ENCODE measurements around the gene ANKRD45.
"Not testable (repeated sequence)": the region's sequence is repeated elsewhere in the genome, so short reads cannot be mapped to it uniquely, and the experiment has no call there.

ANKRD45 gene

DNA sequence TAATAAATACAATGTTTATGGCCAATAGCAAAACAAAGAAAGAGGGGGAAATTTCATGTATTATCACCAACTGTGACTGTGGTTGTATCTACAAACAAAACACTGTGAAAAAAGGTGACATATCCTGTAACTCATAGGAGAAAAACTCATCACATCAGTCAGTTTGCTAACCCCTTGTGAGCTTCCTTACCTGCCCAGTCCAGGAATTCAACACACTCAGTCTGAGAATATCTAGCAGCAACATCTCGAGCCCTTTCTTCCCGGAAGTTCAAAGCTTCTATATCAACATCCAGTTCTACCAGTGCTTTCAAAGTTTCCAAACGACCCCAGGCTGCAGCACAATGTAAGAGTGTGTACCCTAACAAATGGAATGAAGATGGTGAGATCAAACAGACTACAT, 23.0 kb downstream of the ANKRD45 start:
- DNase-seq (ENCODE audit: low read depth in 1 of 2, low spot score in 1 of 2) = no peak

DNA sequence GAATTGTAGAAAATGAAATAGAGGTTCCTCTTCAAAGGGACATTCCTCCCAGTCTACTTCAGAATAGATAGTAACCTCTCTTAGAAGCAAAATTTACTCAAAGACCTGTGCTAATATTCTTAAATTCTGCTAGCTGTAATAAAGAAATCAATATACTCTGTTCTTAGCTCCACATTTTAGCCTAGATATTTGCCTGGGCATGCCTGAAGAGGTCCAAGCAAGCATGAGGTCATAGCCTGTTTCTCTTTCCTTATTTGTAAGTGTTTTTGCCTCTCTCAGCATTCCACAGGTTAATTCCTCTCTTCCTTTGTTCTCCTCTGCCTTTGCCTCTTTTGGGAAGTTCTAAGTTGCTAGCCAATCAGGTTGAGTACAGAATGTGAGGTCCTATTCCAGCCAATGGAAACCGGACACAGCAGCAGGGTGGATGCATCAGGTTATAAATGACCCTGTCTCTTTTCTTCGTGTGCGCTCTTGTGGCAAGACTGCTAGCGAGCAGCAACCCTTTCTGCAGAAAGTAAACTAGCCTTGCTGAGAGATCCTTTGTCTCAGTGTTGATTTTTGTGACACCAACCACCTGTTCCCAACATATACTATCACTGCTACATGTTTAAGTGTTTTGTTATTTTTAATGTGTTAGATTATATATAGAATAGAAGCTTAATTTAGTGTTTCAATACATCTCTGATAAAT, 27.1 kb downstream of the ANKRD45 start:
- DNase-seq (ENCODE audit: low read depth in 1 of 2, low spot score in 1 of 2) = not testable (repeated sequence)

- DNase-seq (ENCODE audit: low read depth in 1 of 2, low spot score in 1 of 2) = no peak
Observed at GRCh38 chr1:173639102-173639501, 30.5 kb downstream of the ANKRD45 start.

GRCh38 chr1:173638043-173639021, 31.3 kb downstream of the ANKRD45 start:
- DNase-seq (ENCODE audit: low read depth in 1 of 2, low spot score in 1 of 2) = no peak

- not testable (repeated sequence) for DNase-seq (ENCODE audit: low read depth in 1 of 2, low spot score in 1 of 2)
Observed at GRCh38 chr1:173637236-173638042, 32.2 kb downstream of the ANKRD45 start.

DNA sequence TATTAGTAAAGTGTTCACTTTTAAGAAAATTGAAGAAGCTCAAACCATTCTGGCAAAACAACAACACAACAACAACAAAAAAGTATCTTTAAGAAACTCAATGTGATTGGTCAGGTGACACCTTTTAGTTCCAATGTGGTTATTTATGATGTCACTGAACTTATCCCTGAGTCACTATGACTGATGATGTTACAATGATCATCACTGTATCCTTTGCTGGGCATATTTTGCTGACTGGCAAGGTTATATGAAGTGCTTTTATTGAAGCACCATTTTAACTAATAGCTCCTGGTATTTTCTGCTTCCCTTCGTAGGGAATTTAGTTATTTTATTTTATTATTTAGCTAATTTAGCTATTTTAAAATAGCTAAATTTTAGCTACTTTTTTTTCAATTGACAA, 34.5 kb downstream of the ANKRD45 start, which contains the start of gene TEX50:
TSS of gene TEX50 (plus strand) at position 223 of the 400 bp plus-strand sequence. CDS start 184 bp downstream, outside the sequence.
- no peak for DNase-seq (ENCODE audit: low read depth in 1 of 2, low spot score in 1 of 2)

GRCh38 chr1:173628888-173629287, 40.8 kb downstream of the ANKRD45 start:
- no peak for DNase-seq (ENCODE audit: low read depth in 1 of 2, low spot score in 1 of 2)

DNA sequence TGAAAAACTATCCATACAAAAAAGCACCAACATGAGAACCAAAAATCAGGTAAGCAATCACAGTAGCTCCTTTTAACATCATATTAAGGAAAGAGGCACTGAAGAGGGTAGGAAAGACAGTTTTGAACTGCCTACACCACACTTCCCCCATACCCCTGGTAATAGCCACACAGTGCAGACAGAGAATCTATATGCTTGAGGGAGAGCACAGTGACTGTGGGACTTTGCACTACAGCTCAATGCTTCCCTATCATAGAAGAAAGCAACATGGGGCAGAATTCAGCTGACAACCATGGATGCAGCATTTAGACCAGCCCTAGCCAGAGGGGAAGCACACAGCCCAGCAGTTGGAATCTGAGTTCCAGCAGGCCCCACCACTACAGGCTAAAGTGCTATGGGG, 42.4 kb downstream of the ANKRD45 start:
- no peak for DNase-seq (ENCODE audit: low read depth in 1 of 2, low spot score in 1 of 2)

- DNase-seq (ENCODE audit: low read depth in 1 of 2, low spot score in 1 of 2) = no peak
Observed at GRCh38 chr1:173616859-173617258, 52.8 kb downstream of the ANKRD45 start.

DNA sequence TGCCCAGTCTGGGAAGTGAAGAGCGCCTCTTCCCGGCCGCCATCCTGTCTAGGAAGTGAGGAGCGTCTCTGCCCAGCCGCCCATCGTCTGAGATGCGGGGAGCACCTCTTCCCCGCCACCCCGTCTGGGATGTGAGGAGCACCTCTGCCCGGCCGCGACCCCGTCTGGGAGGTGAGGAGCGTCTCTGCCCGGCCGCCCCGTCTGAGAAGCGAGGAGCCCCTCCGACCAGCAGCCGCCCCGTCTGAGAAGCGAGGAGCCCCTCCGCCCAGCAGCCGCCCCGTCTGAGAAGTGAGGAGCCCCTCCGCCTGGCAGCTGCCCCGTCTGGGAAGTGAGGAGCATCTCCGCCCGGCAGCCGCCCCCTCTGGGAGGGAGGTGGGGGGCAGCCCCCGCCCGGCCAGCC, 56.6 kb downstream of the ANKRD45 start:
- DNase-seq (ENCODE audit: low read depth in 1 of 2, low spot score in 1 of 2) = not testable (repeated sequence)

- DNase-seq (ENCODE audit: low read depth in 1 of 2, low spot score in 1 of 2) = no peak
Observed at GRCh38 chr1:173608503-173609216, 61.0 kb downstream of the ANKRD45 start.

DNA sequence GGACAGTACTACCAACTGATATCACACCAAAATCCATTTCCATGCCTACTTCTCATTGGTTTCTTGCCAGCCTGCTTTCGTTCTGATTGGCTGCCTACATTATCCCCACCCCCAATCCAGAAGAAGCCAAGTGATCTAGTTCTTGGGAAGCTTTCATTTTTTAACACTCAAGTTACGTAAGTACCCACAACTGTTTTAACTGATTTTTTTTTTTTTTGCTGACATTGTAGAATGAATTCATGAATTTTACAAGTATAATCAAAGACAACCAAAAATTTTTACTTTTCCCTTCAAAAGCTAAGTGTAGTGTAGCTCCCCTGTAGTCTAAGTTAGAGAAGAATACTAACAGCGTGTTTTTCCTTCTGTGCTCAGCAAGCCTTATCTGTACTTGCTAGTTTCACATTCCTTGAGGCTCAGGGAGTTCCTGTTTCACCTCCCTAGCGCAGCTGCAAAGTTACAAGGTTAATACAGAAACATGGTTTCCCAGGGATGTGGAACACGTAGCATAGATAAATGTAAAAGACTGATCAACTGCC, 66.5 kb downstream of the ANKRD45 start, which contains the start of gene SLC9C2:
TSS of gene SLC9C2 (minus strand) at position 17 of the 536 bp plus-strand sequence. CDS start 1,296 bp downstream, outside the sequence.
- DNase-seq (ENCODE audit: low read depth in 1 of 2, low spot score in 1 of 2) = no peak

DNA sequence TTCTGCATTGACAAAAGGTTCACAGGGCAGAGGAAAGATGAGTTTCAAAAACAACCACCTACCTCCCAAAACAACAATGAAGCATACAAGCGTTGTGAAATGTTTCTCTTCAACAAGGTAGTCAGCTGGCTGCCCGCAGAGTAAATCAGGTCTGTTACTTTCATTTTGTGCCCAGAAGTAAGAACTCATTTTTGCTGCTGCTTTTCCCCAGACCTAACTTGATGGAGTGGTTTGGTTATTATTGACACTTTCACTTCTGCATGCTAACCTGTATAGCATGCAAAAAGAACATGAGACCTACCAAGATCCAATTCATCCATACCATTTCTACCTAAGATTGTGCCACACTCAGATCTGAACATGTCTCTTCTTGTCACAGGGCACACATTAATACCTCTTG, 68.1 kb downstream of the ANKRD45 start:
- no peak for DNase-seq (ENCODE audit: low read depth in 1 of 2, low spot score in 1 of 2)

DNA sequence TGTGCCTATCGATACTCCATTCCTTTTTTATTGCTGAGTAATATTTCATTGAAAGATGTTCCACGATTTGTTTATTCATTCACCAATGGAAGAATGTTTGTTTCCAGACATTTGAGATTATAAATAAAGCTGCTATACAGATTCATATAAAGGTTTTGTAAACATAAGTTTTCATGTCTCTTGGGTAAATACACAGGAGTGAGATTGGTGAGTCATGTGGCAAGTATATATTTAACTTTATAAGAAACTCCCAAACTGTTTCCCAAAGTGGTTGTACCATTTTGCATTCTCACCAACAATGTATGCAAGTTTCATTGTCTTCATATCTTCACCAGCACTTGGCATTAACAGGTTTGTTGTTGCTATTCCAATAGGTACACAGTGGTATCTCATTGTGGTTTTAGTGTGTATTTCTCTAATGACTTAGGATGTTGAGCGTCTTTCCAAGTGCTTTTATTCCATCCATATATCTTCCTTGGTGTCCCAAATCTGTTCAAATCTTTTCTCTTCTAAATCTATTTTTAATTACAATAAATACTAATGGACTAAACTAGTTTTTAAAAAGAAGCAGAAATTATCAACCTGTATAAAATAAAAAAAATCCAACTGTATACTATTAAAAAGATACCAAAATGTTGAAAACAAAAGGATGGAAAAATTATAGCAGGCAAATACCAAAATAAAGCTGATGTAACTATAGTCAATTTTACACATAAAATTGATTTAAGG, 73.4 kb downstream of the ANKRD45 start:
- DNase-seq (ENCODE audit: low read depth in 1 of 2, low spot score in 1 of 2) = no peak

DNA sequence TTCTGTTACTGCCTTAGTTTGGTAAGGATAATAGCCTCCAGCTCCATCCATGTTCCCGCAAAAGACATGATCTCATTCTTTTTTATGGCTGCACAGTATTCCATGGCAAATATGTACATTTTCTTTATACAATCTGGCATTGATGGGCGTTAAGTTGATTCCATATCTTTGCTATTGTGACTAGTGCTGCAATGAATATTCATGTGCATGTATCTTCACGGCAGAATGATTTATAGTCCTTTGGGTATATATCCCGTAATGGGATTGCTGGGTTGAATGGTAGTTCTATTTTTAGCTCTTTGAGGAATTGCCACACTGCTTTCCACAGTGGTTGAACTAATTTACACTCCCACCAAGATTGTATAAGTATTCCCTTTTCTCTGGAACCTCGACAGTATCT, 78.5 kb downstream of the ANKRD45 start:
- not testable (repeated sequence) for DNase-seq (ENCODE audit: low read depth in 1 of 2, low spot score in 1 of 2)

DNA sequence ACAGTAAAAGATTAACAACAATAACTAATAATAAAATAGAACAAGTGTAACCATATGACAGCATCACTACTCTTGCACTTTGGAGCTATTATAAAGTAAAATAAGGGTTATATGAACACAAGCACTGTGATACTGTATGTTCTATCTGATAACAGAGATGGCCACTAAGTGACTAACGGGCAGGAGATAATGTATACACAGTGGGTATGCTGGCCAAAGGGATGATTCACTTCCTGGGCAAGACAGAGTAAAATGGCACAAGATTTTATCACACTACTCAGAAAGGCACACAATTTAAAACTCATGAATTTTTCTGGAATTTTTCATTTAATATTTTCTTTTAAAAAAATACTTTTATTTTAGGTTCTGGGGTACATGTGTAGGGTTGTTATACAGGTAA, 79.1 kb downstream of the ANKRD45 start:
- no peak for DNase-seq (ENCODE audit: low read depth in 1 of 2, low spot score in 1 of 2)

GRCh38 chr1:173581383-173582079, 88.1 kb downstream of the ANKRD45 start:
- no peak for DNase-seq (ENCODE audit: low read depth in 1 of 2, low spot score in 1 of 2)

GRCh38 chr1:173580658-173581057, 89.0 kb downstream of the ANKRD45 start:
- no peak for DNase-seq (ENCODE audit: low read depth in 1 of 2, low spot score in 1 of 2)

GRCh38 chr1:173580071-173580470, 89.6 kb downstream of the ANKRD45 start:
- DNase-seq (ENCODE audit: low read depth in 1 of 2, low spot score in 1 of 2) = no peak
